Measurements from ENCODE around the gene RANGRF.

Gene RANGRF

GRCh38 chr17:8264836-8265542, 23.5 kb upstream of the RANGRF start:
- TF ChIP-seq TAF1 (IDR thresholded peaks at IDR 0.05; ENCODE audit: borderline replicate concordance, insufficient read depth, low read length), result no peak
- no peak for TF ChIP-seq POLR2AphosphoS5 (IDR thresholded peaks at IDR 0.05; ENCODE audit: low read depth, low read length)
- TF ChIP-seq REST (IDR thresholded peaks at IDR 0.05; ENCODE audit: insufficient read depth in 1 of 2, low read depth in 2 of 2, low read length in 2 of 2), result no peak
- no peak for TF ChIP-seq SIN3A (IDR thresholded peaks at IDR 0.05; ENCODE audit: borderline replicate concordance, insufficient read depth, low read length)
- TF ChIP-seq FOXP2 (optimal IDR thresholded peaks at IDR 0.05; ENCODE audit: borderline replicate concordance, extremely low read depth, extremely low read length, insufficient read depth), result no peak

GRCh38 chr17:8266648-8267479, 21.6 kb upstream of the RANGRF start:
- TF ChIP-seq REST (IDR thresholded peaks at IDR 0.05; ENCODE audit: insufficient read depth in 1 of 2, low read depth in 2 of 2, low read length in 2 of 2) (no peak), TAF1 (IDR thresholded peaks at IDR 0.05; ENCODE audit: borderline replicate concordance, insufficient read depth, low read length) (no peak)

GRCh38 chr17:8267480-8268147, 20.9 kb upstream of the RANGRF start:
- TF ChIP-seq FOXP2 (optimal IDR thresholded peaks at IDR 0.05; ENCODE audit: borderline replicate concordance, extremely low read depth, extremely low read length, insufficient read depth), result no peak
- TF ChIP-seq SIN3A (IDR thresholded peaks at IDR 0.05; ENCODE audit: borderline replicate concordance, insufficient read depth, low read length), result no peak
- no peak for TF ChIP-seq REST (IDR thresholded peaks at IDR 0.05; ENCODE audit: insufficient read depth in 1 of 2, low read depth in 2 of 2, low read length in 2 of 2)
- no peak for TF ChIP-seq TAF1 (IDR thresholded peaks at IDR 0.05; ENCODE audit: borderline replicate concordance, insufficient read depth, low read length)
- no peak for TF ChIP-seq POLR2AphosphoS5 (IDR thresholded peaks at IDR 0.05; ENCODE audit: low read depth, low read length)

GRCh38 chr17:8268550-8269298, 19.7 kb upstream of the RANGRF start:
- TF ChIP-seq SIN3A (IDR thresholded peaks at IDR 0.05; ENCODE audit: borderline replicate concordance, insufficient read depth, low read length) (no peak), TAF1 (IDR thresholded peaks at IDR 0.05; ENCODE audit: borderline replicate concordance, insufficient read depth, low read length) (no peak), FOXP2 (optimal IDR thresholded peaks at IDR 0.05; ENCODE audit: borderline replicate concordance, extremely low read depth, extremely low read length, insufficient read depth) (no peak), POLR2AphosphoS5 (IDR thresholded peaks at IDR 0.05; ENCODE audit: low read depth, low read length) (no peak), REST (IDR thresholded peaks at IDR 0.05; ENCODE audit: insufficient read depth in 1 of 2, low read depth in 2 of 2, low read length in 2 of 2) (no peak)
